Rectal smooth muscle tissue (tissue), 1 donor: ENCODE data around the gene ARID4B.

Experiments
- H3K27ac ChIP-seq: one replicate; pipeline ENCODE4 v1.7.0; 2013; ENCODE audit warnings: low read depth, low read length, inconsistent platforms
- H3K27me3 ChIP-seq: one replicate; pipeline ENCODE4 v1.7.0; 2013; ENCODE audit warnings: low read length; ENCODE audit not compliant: control insufficient read depth, insufficient read depth
- H3K36me3 ChIP-seq: one replicate; pipeline ENCODE4 v1.7.0; 2013; ENCODE audit warnings: low read length; ENCODE audit not compliant: control insufficient read depth, insufficient read depth
- H3K4me1 ChIP-seq: one replicate; pipeline ENCODE4 v1.7.0; 2013; ENCODE audit warnings: low read length; ENCODE audit not compliant: control insufficient read depth, insufficient read depth
- H3K4me3 ChIP-seq: one replicate; pipeline ENCODE4 v1.7.0; 2013; ENCODE audit warnings: low read length
- H3K9ac ChIP-seq: one replicate; pipeline ENCODE4 v1.7.0; 2013; ENCODE audit warnings: low read length

Gene ARID4B

GRCh38 chr1:235304549-235305451, 23.2 kb downstream of the ARID4B start:
- Histone ChIP-seq H3K36me3 (no peaks in the 10 kb centered on the region), H3K4me1 (peaks cover 18% of the 10 kb centered on the region), H3K9ac (no peak overlapping the region), H3K27ac (no peak overlapping the region), H3K27me3 (no peaks in the 10 kb centered on the region), H3K4me3 (no peak overlapping the region)

GRCh38 chr1:235302143-235302542, 25.8 kb downstream of the ARID4B start:
- Histone ChIP-seq H3K4me1 (peaks cover 16% of the 10 kb centered on the region), H3K27me3 (no peaks in the 10 kb centered on the region), H3K4me3 (no peak overlapping the region), H3K9ac (no peak overlapping the region), H3K36me3 (no peaks in the 10 kb centered on the region), H3K27ac (no peak overlapping the region)

GRCh38 chr1:235299169-235299858, 28.7 kb downstream of the ARID4B start:
- no peaks in the 10 kb centered on the region for H3K4me1 ChIP-seq
- no peaks in the 10 kb centered on the region for H3K36me3 ChIP-seq
- H3K27ac ChIP-seq: no peak overlapping the region
- no peak overlapping the region for H3K4me3 ChIP-seq
- H3K27me3 ChIP-seq: no peaks in the 10 kb centered on the region
- no peak overlapping the region for H3K9ac ChIP-seq

GRCh38 chr1:235298758-235299157, 29.2 kb downstream of the ARID4B start:
- Histone ChIP-seq H3K9ac (no peak overlapping the region), H3K4me3 (no peak overlapping the region), H3K4me1 (peaks cover under 1% of the 10 kb centered on the region), H3K36me3 (no peaks in the 10 kb centered on the region), H3K27ac (no peak overlapping the region), H3K27me3 (no peaks in the 10 kb centered on the region)

- Histone ChIP-seq H3K4me3 (no peak overlapping the region), H3K36me3 (no peaks in the 10 kb centered on the region), H3K9ac (no peak overlapping the region), H3K4me1 (peaks cover 3% of the 10 kb centered on the region), H3K27me3 (no peaks in the 10 kb centered on the region), H3K27ac (no peak overlapping the region)
Measured at GRCh38 chr1:235297579-235297978, 30.4 kb downstream of the ARID4B start.

- Histone ChIP-seq H3K27ac (no peak overlapping the region), H3K4me1 (peaks cover 3% of the 10 kb centered on the region), H3K9ac (no peak overlapping the region), H3K27me3 (no peaks in the 10 kb centered on the region), H3K36me3 (no peaks in the 10 kb centered on the region), H3K4me3 (no peak overlapping the region)
Measured at GRCh38 chr1:235296729-235297128, 31.2 kb downstream of the ARID4B start.

- Histone ChIP-seq H3K36me3 (no peaks in the 10 kb centered on the region), H3K4me1 (peaks cover 3% of the 10 kb centered on the region), H3K27ac (no peak overlapping the region), H3K9ac (no peak overlapping the region), H3K27me3 (no peaks in the 10 kb centered on the region), H3K4me3 (no peak overlapping the region)
Measured at GRCh38 chr1:235295902-235296350, 32.1 kb downstream of the ARID4B start.

- H3K4me1 ChIP-seq: peaks cover 6% of the 10 kb centered on the region
Measured at GRCh38 chr1:235293322-235293942, 34.5 kb downstream of the ARID4B start.

GRCh38 chr1:235292790-235293189, 35.2 kb downstream of the ARID4B start:
- Histone ChIP-seq H3K27me3 (no peaks in the 10 kb centered on the region), H3K4me1 (peaks cover 6% of the 10 kb centered on the region), H3K36me3 (no peaks in the 10 kb centered on the region), H3K4me3 (no peak overlapping the region), H3K9ac (no peak overlapping the region), H3K27ac (no peak overlapping the region)

More at GRCh38 chr1:235293322-235293942, 34.5 kb downstream of the ARID4B start:
- Histone ChIP-seq H3K27me3 (no peaks in the 10 kb centered on the region), H3K36me3 (no peaks in the 10 kb centered on the region), H3K27ac (no peak overlapping the region), H3K4me3 (no peak overlapping the region), H3K9ac (no peak overlapping the region)

- no peaks in the 10 kb centered on the region for H3K36me3 ChIP-seq
- no peak overlapping the region for H3K27ac ChIP-seq
- H3K4me1 ChIP-seq: peaks cover 6% of the 10 kb centered on the region
- no peaks in the 10 kb centered on the region for H3K27me3 ChIP-seq
- no peak overlapping the region for H3K9ac ChIP-seq
- no peak overlapping the region for H3K4me3 ChIP-seq
Measured at GRCh38 chr1:235291599-235292091, 36.3 kb downstream of the ARID4B start.

- no peak overlapping the region for H3K27ac ChIP-seq
Measured at GRCh38 chr1:235290740-235291502, 37.1 kb downstream of the ARID4B start.

More at GRCh38 chr1:235290740-235291502, 37.1 kb downstream of the ARID4B start:
- H3K4me3 ChIP-seq: no peak overlapping the region
- no peaks in the 10 kb centered on the region for H3K27me3 ChIP-seq
- H3K36me3 ChIP-seq: no peaks in the 10 kb centered on the region
- H3K4me1 ChIP-seq: peaks cover 8% of the 10 kb centered on the region
- no peak overlapping the region for H3K9ac ChIP-seq
